Ovary (tissue), 3 donors: ENCODE measurements around the gene ADAMTS2.

Experiments
- EP300 ChIP-seq: sonication (generic); formaldehyde crosslinking; IDR thresholded peaks from one replicate; pipeline ENCODE4 v1.6.1; 2017; ENCODE audit warnings: antibody characterized with exemption
- POLR2A ChIP-seq: fragments of 450-650 bp; IDR thresholded peaks from one replicate; pipeline ENCODE4 v1.6.1; 2017; ENCODE audit warnings: antibody characterized with exemption, mild to moderate bottlenecking, moderate library complexity
- TF ChIP-seq, protein P1 (sequence below), 3 donors: fragments of 450-650 bp in 2 of 3; fragments of 200-600 bp in 1 of 3; IDR thresholded peaks; one replicate each; pipeline versions ENCODE4 v1.5.1 to v1.8.0; 2016 to 2022; ENCODE audit warnings: antibody characterized with exemption in 3 of 3, mild to moderate bottlenecking in 1 of 3
- donor health status: DM: no; HTN: no; CAD: no.

DNA sequence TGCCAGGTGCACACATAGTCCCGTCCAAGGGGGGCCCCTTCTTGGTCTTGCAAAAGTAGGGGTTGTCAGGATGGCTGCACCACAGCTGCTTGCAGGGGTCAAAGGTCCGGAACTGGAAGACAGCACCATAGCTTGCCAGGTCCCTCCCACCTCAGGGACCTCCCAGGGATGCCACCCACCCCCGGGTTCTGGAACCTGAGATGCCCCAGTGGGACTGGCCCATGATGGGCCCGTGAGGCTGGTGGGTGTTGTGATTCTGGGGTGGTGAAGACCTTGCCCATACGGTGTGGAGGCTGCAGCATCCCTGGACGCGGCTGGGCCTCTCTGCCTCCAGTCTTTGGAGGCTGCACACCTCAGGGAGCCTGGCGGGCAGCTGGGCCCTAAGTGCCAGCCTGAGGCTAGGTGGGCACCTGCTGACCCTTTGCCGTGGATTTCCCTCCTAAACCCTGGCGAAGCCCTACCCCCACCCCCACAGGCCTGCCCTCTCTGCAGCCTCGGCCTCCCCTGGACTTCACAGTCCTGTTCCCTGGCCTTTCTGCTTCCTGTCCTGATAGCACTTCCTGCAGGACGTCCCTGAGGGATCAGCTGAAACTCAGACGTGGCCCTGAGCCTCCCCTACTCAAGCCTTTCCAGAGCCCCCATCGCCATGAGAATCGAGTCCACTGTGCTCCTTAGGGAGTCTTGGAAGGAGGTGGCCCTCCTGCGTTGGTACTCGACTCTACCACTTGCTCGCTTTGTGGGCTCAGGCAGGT lies 192.9 kb downstream of the ADAMTS2 start:
- TF ChIP-seq, protein P1, sequence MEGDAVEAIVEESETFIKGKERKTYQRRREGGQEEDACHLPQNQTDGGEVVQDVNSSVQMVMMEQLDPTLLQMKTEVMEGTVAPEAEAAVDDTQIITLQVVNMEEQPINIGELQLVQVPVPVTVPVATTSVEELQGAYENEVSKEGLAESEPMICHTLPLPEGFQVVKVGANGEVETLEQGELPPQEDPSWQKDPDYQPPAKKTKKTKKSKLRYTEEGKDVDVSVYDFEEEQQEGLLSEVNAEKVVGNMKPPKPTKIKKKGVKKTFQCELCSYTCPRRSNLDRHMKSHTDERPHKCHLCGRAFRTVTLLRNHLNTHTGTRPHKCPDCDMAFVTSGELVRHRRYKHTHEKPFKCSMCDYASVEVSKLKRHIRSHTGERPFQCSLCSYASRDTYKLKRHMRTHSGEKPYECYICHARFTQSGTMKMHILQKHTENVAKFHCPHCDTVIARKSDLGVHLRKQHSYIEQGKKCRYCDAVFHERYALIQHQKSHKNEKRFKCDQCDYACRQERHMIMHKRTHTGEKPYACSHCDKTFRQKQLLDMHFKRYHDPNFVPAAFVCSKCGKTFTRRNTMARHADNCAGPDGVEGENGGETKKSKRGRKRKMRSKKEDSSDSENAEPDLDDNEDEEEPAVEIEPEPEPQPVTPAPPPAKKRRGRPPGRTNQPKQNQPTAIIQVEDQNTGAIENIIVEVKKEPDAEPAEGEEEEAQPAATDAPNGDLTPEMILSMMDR (IDR thresholded peaks at IDR 0.05) = no peak
- TF ChIP-seq EP300 (no peak), POLR2A (no peak)
